ENCODE results near the gene PADI2. TPM values are rescaled to one million over a fixed set of nuclear protein-coding genes. Genes with fewer than 3 reads are reported as not detected.

Gene PADI2
- total RNA-seq, 2 experiments from 2014 or later: 0.08 TPM; not detected in 1

- POLR2A ChIA-PET: no interaction called here
- Histone ChIP-seq H3K4me3 (ENCODE audit: low read depth, low read length, poor library complexity, severe bottlenecking) (no peak overlapping the region), H4K20me1 (ENCODE audit: insufficient read depth, low read length) (no peaks in the 10 kb centered on the region), H3K36me3 (ENCODE audit: insufficient read depth, low read length) (no peaks in the 10 kb centered on the region), H3K79me2 (ENCODE audit: insufficient read depth, low read depth, low read length) (no peaks in the 10 kb centered on the region), H3K9me2 (ENCODE audit: insufficient read depth, low read length) (no peaks in the 10 kb centered on the region), H2AFZ (ENCODE audit: low read length) (no peak overlapping the region), H3K9me3 (ENCODE audit: low read length) (no peaks in the 10 kb centered on the region), H3K4me2 (ENCODE audit: low read length) (no peak overlapping the region), H3K4me1 (ENCODE audit: insufficient read depth, low read length, poor library complexity, severe bottlenecking) (no peaks in the 10 kb centered on the region), H3K27ac (ENCODE audit: low read depth, low read length, poor library complexity, severe bottlenecking) (no peak overlapping the region)
- CTCF ChIA-PET (ENCODE audit: unreplicated experiment): no interaction called here
- DNase-seq (ENCODE audit: low spot score): no peak
- no peak for TF ChIP-seq CTCF (conservative IDR thresholded peaks at IDR 0.05; ENCODE audit: low read length)
- no peak for TF ChIP-seq EZH2phosphoT487 (IDR thresholded peaks at IDR 0.05; ENCODE audit: borderline replicate concordance, low read depth, low read length)
- no TSS peak for BruUV-seq (replicated peaks)
- intact Hi-C loops (cut with micrococcal nuclease; ENCODE audit: unreplicated experiment): no loop called here
Observed at GRCh38 chr1:17167786-17168090, 48.5 kb upstream of the PADI2 start.

GRCh38 chr1:17167041-17167785 lies 48.0 kb upstream of the PADI2 start:
- Histone ChIP-seq H3K4me3 (ENCODE audit: low read depth, low read length, poor library complexity, severe bottlenecking) (no peak overlapping the region), H3K9me3 (ENCODE audit: low read length) (no peaks in the 10 kb centered on the region), H3K27ac (ENCODE audit: low read depth, low read length, poor library complexity, severe bottlenecking) (no peak overlapping the region), H2AFZ (ENCODE audit: low read length) (no peak overlapping the region), H3K4me2 (ENCODE audit: low read length) (no peak overlapping the region), H3K79me2 (ENCODE audit: insufficient read depth, low read depth, low read length) (no peaks in the 10 kb centered on the region), H4K20me1 (ENCODE audit: insufficient read depth, low read length) (no peaks in the 10 kb centered on the region), H3K4me1 (ENCODE audit: insufficient read depth, low read length, poor library complexity, severe bottlenecking) (no peaks in the 10 kb centered on the region), H3K9me2 (ENCODE audit: insufficient read depth, low read length) (no peaks in the 10 kb centered on the region), H3K36me3 (ENCODE audit: insufficient read depth, low read length) (no peaks in the 10 kb centered on the region)
- intact Hi-C loops (cut with micrococcal nuclease; ENCODE audit: unreplicated experiment): no loop called here
- TF ChIP-seq EZH2phosphoT487 (IDR thresholded peaks at IDR 0.05; ENCODE audit: borderline replicate concordance, low read depth, low read length): no peak
- no peak for TF ChIP-seq CTCF (conservative IDR thresholded peaks at IDR 0.05; ENCODE audit: low read length)
- ChIA-PET POLR2A (no interaction called here), CTCF (ENCODE audit: unreplicated experiment) (no interaction called here)
- BruUV-seq (replicated peaks): no TSS peak
- DNase-seq (ENCODE audit: low spot score): no peak

- POLR2A ChIA-PET: no interaction called here
- Histone ChIP-seq H3K27ac (ENCODE audit: low read depth, low read length, poor library complexity, severe bottlenecking) (no peak overlapping the region), H3K9me3 (ENCODE audit: low read length) (0 out of 2 replicates have a peak, but pooled peaks cover 5% of the 10 kb centered on the region), H3K4me3 (ENCODE audit: low read depth, low read length, poor library complexity, severe bottlenecking) (no peak overlapping the region), H3K9me2 (ENCODE audit: insufficient read depth, low read length) (no peaks in the 10 kb centered on the region), H3K4me1 (ENCODE audit: insufficient read depth, low read length, poor library complexity, severe bottlenecking) (no peaks in the 10 kb centered on the region), H3K79me2 (ENCODE audit: insufficient read depth, low read depth, low read length) (no peaks in the 10 kb centered on the region), H4K20me1 (ENCODE audit: insufficient read depth, low read length) (no peaks in the 10 kb centered on the region), H3K4me2 (ENCODE audit: low read length) (no peak overlapping the region), H3K36me3 (ENCODE audit: insufficient read depth, low read length) (no peaks in the 10 kb centered on the region), H2AFZ (ENCODE audit: low read length) (no peak overlapping the region)
- TF ChIP-seq CTCF (conservative IDR thresholded peaks at IDR 0.05; ENCODE audit: low read length) (no peak), EZH2phosphoT487 (IDR thresholded peaks at IDR 0.05; ENCODE audit: borderline replicate concordance, low read depth, low read length) (no peak)
- CTCF ChIA-PET (ENCODE audit: unreplicated experiment): no interaction called here
- intact Hi-C loops (cut with micrococcal nuclease; ENCODE audit: unreplicated experiment): no loop called here
- no TSS peak for BruUV-seq (replicated peaks)
- no peak for DNase-seq (ENCODE audit: low spot score)
Observed at GRCh38 chr1:17165823-17166222, 46.6 kb upstream of the PADI2 start.

All from OCI-LY7 (cell line).